ENCODE results near the gene UGT1A3.

Gene UGT1A3

GRCh38 chr2:233702238-233702637, 26.6 kb upstream of the UGT1A3 start:
- TF ChIP-seq POLR2AphosphoS5 (IDR thresholded peaks at IDR 0.05; ENCODE audit: low read depth) (no peak), REST (IDR thresholded peaks at IDR 0.05; ENCODE audit: insufficient replicate concordance, low read depth) (no peak), CTCF (IDR thresholded peaks at IDR 0.05; ENCODE audit: insufficient read depth, low read length) (no peak), SPI1 (IDR thresholded peaks at IDR 0.05; ENCODE audit: borderline replicate concordance, low read depth) (no peak), GABPA (IDR thresholded peaks at IDR 0.05; ENCODE audit: low read depth) (no peak)
- Histone ChIP-seq H3K4me3 (replicated peaks; ENCODE audit: insufficient read depth, low read length) (no peak overlapping the region), H3K27me3 (ENCODE audit: insufficient read depth, poor library complexity, severe bottlenecking) (no peaks in the 10 kb centered on the region), H3K27ac (replicated peaks) (no peak overlapping the region)
- no peak for DNase-seq (ENCODE audit: low read depth in 1 of 2, low spot score in 1 of 2)

- no peak for TF ChIP-seq REST (IDR thresholded peaks at IDR 0.05; ENCODE audit: insufficient replicate concordance, low read depth)
- no peak for TF ChIP-seq POLR2AphosphoS5 (IDR thresholded peaks at IDR 0.05; ENCODE audit: low read depth)
- TF ChIP-seq CTCF (IDR thresholded peaks at IDR 0.05; ENCODE audit: insufficient read depth, low read length): no peak
- TF ChIP-seq GABPA (IDR thresholded peaks at IDR 0.05; ENCODE audit: low read depth): no peak
- TF ChIP-seq SPI1 (IDR thresholded peaks at IDR 0.05; ENCODE audit: borderline replicate concordance, low read depth): no peak
- no peak overlapping the region for H3K4me3 ChIP-seq (replicated peaks; ENCODE audit: insufficient read depth, low read length)
Observed at GRCh38 chr2:233705911-233706506, 22.8 kb upstream of the UGT1A3 start.

GRCh38 chr2:233706720-233707119, 22.1 kb upstream of the UGT1A3 start:
- TF ChIP-seq REST (IDR thresholded peaks at IDR 0.05; ENCODE audit: insufficient replicate concordance, low read depth): no peak
- TF ChIP-seq SPI1 (IDR thresholded peaks at IDR 0.05; ENCODE audit: borderline replicate concordance, low read depth): no peak
- TF ChIP-seq POLR2AphosphoS5 (IDR thresholded peaks at IDR 0.05; ENCODE audit: low read depth): no peak
- TF ChIP-seq CTCF (IDR thresholded peaks at IDR 0.05; ENCODE audit: insufficient read depth, low read length): no peak
- TF ChIP-seq GABPA (IDR thresholded peaks at IDR 0.05; ENCODE audit: low read depth): no peak

More at GRCh38 chr2:233705911-233706506, 22.8 kb upstream of the UGT1A3 start:
- H3K27ac ChIP-seq (replicated peaks): no peak overlapping the region
- no peaks in the 10 kb centered on the region for H3K27me3 ChIP-seq (ENCODE audit: insufficient read depth, poor library complexity, severe bottlenecking)
- no peak for DNase-seq (ENCODE audit: low read depth in 1 of 2, low spot score in 1 of 2)

More at GRCh38 chr2:233706720-233707119, 22.1 kb upstream of the UGT1A3 start:
- H3K27me3 ChIP-seq (ENCODE audit: insufficient read depth, poor library complexity, severe bottlenecking): no peaks in the 10 kb centered on the region
- no peak for DNase-seq (ENCODE audit: low read depth in 1 of 2, low spot score in 1 of 2)
- no peak overlapping the region for H3K4me3 ChIP-seq (replicated peaks; ENCODE audit: insufficient read depth, low read length)
- H3K27ac ChIP-seq (replicated peaks): no peak overlapping the region
